Stimulated activated naive CD8-positive, alpha-beta T cell treated with anti-CD3 and anti-CD28 coated beads, Interleukin-15, Interleukin-2, amounts not matched to agents 100 ng/mL and 50 ng/mL, for 24 hours (primary cell): ENCODE results near the gene MTOR.

ENCODE experiments used
- H3K27ac Mint-ChIP-seq: one replicate; pipeline ENCODE4 v1.8.0; 2021; ENCODE audit warnings: mild to moderate bottlenecking, mixed read lengths
- H3K27me3 Mint-ChIP-seq: one replicate; pipeline ENCODE4 v1.8.0; 2021; ENCODE audit warnings: mixed read lengths
- H3K36me3 Mint-ChIP-seq: one replicate; pipeline ENCODE4 v1.8.0; 2021; ENCODE audit warnings: low read depth, mixed read lengths
- H3K4me1 Mint-ChIP-seq: one replicate; pipeline ENCODE4 v1.8.0; 2021; ENCODE audit warnings: low read depth, mixed read lengths
- H3K4me3 Mint-ChIP-seq: one replicate; pipeline ENCODE4 v1.8.0; 2021; ENCODE audit warnings: mild to moderate bottlenecking, mixed read lengths
- H3K9me3 Mint-ChIP-seq: one replicate; pipeline ENCODE4 v1.8.0; 2021; ENCODE audit warnings: mixed read lengths

Gene MTOR

DNA sequence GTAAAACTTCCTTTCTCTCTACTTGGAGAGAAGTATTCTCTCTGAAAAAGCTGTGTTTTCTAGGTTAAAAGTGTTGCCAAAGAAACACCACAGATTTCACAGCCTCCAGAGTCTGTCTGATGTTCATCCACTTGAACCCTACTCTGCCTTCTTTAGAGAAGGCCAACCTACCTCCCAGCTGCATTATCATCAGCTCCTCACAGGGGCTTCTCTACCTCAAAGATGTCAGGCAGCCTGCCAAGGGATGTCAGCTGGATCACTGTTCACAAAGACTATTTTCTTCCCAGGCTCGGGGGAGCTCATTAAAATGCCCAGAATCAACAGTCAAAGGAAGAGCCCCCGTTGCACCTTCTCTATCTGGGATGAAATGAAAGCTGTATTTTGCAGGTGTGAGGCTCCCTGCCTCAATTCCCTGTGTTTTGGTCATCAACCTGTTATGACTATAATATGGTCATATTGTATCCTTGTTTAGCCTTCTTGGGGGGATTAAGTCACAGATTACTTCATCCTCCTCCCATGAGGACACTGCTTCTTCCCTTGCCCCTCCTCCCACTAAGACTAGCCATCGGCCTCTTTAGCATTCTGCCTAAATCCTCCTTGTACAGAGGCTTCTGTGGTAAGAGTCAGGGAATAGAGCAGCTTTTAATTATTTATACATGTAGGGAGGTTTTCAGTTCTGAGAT, 47.5 kb downstream of the MTOR start:
- no peaks in the 10 kb centered on the region for H3K27me3 Mint-ChIP-seq
- no peak overlapping the region for H3K4me3 Mint-ChIP-seq
- H3K27ac Mint-ChIP-seq, result no peak overlapping the region
- H3K9me3 Mint-ChIP-seq, result no peaks in the 10 kb centered on the region
- H3K36me3 Mint-ChIP-seq, result peaks cover 82% of the 10 kb centered on the region
- H3K4me1 Mint-ChIP-seq, result no peaks in the 10 kb centered on the region

DNA sequence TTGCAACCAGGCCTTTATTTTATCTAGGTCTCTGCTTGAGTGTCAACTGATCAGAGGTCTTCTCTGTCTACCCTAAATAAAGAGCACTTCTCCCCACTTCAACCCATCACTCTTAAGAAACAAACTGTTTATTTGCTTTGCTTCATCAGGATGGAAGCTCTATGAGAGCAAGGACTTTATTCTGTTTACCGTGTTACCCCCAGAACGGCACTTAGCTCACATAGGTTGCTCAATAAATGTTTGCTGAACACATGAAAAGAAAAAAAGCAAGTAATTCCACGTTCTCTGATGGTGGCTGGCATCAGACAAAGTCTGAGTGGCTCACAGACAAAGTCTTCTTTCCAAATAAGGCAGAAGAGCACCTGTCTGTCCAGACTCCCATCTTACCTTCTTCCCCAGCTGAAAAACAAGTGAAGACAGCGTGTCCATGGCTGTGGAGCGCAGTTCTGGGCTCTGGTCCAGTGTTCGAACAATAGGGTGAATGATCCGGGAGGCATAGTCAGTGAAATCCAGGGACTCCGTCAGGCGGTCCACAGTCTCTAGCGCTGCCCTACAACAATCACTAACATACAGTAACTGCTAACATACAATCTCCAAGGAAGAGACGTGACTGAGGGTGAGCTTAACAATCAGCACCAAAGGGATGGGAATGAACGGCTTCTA, 50.3 kb downstream of the MTOR start:
- peaks cover 86% of the 10 kb centered on the region for H3K36me3 Mint-ChIP-seq

DNA sequence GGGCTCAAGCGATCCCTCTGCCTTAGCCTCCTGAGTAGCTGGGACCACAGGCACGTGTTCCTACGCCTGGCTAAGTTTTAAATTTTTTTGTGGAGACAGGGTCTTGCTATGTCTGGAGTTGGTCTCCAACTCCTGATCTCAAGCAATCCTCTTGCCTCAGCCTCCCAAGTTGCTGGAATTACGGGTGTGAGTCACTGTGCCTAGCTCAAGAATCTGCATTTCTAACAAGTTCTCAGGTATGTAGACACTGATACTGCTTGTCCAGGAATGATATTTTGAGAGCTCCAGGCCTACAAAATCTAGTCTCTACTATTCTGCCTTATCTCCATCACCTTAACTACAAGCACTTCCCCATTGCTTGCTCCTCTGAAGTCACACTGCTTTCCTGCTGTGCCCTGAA, 50.9 kb downstream of the MTOR start:
- H3K27me3 Mint-ChIP-seq, result no peaks in the 10 kb centered on the region

More for the DNA sequence above, 50.3 kb downstream of the MTOR start:
- H3K27me3 Mint-ChIP-seq, result no peaks in the 10 kb centered on the region
- no peaks in the 10 kb centered on the region for H3K9me3 Mint-ChIP-seq
- H3K27ac Mint-ChIP-seq, result no peak overlapping the region
- no peaks in the 10 kb centered on the region for H3K4me1 Mint-ChIP-seq
- no peak overlapping the region for H3K4me3 Mint-ChIP-seq

DNA sequence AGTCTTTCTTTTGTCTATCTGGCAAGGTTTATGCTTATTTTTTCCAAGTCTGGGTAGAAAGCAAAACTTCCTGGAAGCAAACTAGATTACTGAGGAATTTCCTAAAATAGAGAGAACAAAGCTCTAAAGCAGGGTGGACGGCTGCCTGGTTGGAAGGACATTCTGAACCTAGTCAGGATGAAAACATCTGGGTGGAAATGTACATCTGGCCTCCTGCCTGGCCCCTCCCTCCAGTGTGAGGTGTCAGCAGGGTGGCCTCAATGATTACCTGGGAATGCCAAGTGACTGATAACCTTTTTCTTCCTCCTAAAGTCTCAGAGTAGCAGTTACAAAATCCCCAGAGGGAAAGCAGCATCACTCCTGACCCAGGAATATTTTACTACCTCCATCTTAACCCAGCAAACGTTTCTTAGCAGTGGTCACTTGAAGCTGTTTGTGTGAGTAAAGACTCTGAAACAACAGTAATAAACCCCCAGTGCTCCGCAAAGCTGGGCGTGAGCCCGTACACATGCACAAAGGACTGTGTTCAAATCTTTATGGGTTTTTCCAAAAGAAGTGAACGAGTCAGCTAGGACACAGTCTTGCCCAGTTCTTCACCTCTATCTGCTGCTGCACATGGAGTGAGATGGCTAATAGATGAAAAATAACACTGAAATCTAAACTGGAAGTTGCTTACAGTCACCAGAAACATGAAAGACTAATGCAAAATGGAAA, 54.3 kb downstream of the MTOR start:
- no peak overlapping the region for H3K4me3 Mint-ChIP-seq
- peaks cover 71% of the 10 kb centered on the region for H3K36me3 Mint-ChIP-seq
- no peak overlapping the region for H3K27ac Mint-ChIP-seq
- no peaks in the 10 kb centered on the region for H3K9me3 Mint-ChIP-seq
- H3K4me1 Mint-ChIP-seq, result no peaks in the 10 kb centered on the region
- H3K27me3 Mint-ChIP-seq, result no peaks in the 10 kb centered on the region

More for the DNA sequence above, 50.9 kb downstream of the MTOR start:
- no peak overlapping the region for H3K27ac Mint-ChIP-seq
- H3K36me3 Mint-ChIP-seq, result peaks cover 85% of the 10 kb centered on the region
- H3K4me3 Mint-ChIP-seq, result no peak overlapping the region
- H3K9me3 Mint-ChIP-seq, result no peaks in the 10 kb centered on the region
- no peaks in the 10 kb centered on the region for H3K4me1 Mint-ChIP-seq

DNA sequence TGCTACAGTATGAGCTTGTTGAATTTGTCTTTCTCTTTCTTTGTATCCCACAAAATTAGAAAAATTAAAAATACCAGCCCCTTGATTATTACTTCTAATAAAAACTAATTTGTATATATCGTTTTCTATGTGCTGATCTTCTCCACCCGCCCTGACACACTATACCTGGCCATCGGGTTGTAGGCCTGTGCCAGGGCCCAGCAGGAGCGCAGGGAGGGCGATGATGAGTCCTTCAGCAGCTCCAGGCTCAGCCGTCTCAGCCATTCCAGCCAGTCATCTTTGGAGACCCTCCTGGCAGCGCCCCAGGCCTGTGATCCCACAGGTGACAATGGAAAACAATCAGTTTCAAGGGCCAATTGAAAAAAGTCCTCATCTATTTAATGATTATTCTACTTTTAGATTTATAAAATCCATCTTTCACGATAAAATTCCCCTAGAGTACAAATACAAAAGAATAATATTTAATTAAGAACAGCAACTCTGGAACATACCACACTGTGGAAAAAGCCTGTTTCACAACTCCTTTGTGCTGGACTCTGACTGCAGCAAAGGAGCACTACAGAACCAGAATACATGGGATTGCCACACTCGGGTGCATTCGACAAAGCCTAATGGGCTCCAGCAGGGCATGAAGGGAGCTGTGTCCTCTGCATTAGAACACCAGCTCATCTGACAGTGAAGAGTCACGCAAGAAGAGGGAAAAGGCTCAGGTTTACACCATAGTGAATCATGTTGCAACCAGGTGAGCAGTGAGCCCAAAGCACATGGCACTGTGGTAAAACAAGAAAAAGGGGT, 57.8 kb downstream of the MTOR start:
- H3K4me3 Mint-ChIP-seq, result no peak overlapping the region
- no peaks in the 10 kb centered on the region for H3K27me3 Mint-ChIP-seq
- no peaks in the 10 kb centered on the region for H3K4me1 Mint-ChIP-seq
- no peak overlapping the region for H3K27ac Mint-ChIP-seq
- peaks cover 54% of the 10 kb centered on the region for H3K36me3 Mint-ChIP-seq
- H3K9me3 Mint-ChIP-seq, result no peaks in the 10 kb centered on the region

DNA sequence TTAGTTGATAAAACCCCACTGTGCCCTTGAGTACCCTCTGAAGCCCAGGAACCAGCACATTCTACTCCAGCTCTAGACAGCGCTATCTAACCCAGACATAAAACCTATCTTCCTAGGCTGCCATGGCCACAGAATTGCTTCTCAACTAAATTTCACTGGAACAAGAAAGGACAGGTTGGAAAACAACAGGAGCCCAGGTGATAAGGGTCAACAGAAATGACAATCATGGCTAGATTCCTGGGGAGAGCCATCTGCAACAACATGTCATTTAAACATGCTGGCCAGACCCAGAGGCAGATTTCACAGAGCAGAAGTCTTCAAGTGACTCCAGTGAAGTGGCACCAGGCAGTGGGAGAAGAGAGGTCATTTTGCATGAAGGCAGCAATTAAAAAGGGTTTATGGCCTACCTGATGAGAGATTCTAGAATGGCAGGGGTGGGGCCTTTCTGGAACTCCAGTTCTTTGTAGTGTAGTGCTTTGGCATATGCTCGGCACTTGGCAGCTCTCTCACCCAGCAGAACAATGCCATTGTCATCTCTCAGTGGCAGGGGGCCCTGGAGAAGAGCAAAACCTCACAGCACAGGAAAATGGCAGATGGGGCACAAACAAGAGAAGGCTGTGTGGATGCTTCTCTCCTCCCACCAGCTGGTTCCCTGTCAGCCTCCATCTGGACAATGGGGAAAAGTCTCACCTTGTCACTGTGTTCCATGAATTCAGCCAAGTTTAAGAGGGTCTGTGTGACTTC, 63.3 kb downstream of the MTOR start:
- Mint-ChIP-seq H3K36me3 (peaks cover 73% of the 10 kb centered on the region), H3K27me3 (no peaks in the 10 kb centered on the region), H3K4me1 (no peaks in the 10 kb centered on the region), H3K4me3 (no peak overlapping the region), H3K9me3 (no peaks in the 10 kb centered on the region), H3K27ac (no peak overlapping the region)

DNA sequence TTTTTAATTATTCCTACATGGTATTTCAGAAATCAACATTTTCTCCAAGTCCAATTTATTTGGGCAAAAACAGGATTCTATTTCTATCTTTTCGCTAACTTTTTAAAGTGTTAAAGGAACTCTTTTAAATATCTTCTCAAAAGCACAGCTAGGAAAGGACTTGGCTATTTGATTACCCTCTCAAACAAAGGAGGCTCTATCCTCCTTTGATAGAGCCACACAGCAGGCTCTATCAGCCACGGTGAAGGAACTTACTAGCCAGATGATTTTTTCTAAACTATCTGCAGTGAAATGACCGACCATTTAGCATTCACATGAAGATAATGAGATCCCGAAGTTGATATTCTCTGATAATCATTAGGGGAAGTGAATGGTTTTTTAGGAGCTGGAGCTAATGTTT, 64.1 kb downstream of the MTOR start:
- no peaks in the 10 kb centered on the region for H3K9me3 Mint-ChIP-seq
- H3K27me3 Mint-ChIP-seq, result no peaks in the 10 kb centered on the region
- H3K4me3 Mint-ChIP-seq, result no peak overlapping the region
- H3K27ac Mint-ChIP-seq, result no peak overlapping the region
- H3K36me3 Mint-ChIP-seq, result peaks cover 72% of the 10 kb centered on the region
- H3K4me1 Mint-ChIP-seq, result no peaks in the 10 kb centered on the region

DNA sequence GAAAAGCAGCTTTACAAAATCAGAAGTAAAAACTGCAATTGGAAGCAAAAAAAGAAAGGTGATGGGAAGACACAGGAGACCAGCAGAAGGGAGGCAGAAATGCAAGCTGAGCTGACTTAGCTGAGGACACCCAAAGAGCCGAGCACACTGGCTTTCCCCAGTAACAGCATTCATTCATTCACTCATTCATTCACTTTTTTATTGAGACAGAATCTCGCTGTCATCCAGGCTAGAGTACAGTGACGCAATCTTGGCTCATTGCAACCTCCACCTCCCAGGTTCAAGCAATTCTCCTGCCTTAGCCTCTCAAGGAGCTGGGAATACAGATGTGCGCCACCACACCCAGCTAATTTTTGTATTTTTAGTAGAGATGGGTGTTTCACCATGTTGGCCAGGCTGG, 65.0 kb downstream of the MTOR start:
- H3K4me1 Mint-ChIP-seq, result no peaks in the 10 kb centered on the region
- H3K9me3 Mint-ChIP-seq, result no peaks in the 10 kb centered on the region
- no peaks in the 10 kb centered on the region for H3K27me3 Mint-ChIP-seq
- peaks cover 77% of the 10 kb centered on the region for H3K36me3 Mint-ChIP-seq
- H3K27ac Mint-ChIP-seq, result no peak overlapping the region
- H3K4me3 Mint-ChIP-seq, result no peak overlapping the region

DNA sequence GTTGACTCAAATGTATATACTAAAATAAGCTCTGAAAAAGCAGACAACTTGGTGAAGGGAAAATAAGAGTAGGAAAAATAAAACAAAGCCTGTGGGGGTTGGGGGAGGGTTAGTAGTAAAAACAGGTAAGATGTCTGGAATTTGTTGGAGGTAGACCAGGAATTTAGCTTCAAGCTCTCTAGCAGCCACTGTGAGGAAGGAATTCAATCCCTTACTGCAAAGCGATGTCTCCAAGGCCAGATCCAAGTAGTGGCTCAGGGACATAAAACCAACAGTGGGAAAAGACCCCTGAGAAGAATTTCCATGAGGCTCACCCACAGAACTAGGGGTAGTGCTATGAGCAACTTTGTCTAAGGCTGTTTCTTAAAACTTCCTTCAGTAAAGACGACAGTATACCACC, 65.4 kb downstream of the MTOR start:
- Mint-ChIP-seq H3K4me1 (no peaks in the 10 kb centered on the region), H3K27ac (no peak overlapping the region), H3K27me3 (no peaks in the 10 kb centered on the region), H3K36me3 (peaks cover 80% of the 10 kb centered on the region), H3K4me3 (no peak overlapping the region), H3K9me3 (no peaks in the 10 kb centered on the region)

DNA sequence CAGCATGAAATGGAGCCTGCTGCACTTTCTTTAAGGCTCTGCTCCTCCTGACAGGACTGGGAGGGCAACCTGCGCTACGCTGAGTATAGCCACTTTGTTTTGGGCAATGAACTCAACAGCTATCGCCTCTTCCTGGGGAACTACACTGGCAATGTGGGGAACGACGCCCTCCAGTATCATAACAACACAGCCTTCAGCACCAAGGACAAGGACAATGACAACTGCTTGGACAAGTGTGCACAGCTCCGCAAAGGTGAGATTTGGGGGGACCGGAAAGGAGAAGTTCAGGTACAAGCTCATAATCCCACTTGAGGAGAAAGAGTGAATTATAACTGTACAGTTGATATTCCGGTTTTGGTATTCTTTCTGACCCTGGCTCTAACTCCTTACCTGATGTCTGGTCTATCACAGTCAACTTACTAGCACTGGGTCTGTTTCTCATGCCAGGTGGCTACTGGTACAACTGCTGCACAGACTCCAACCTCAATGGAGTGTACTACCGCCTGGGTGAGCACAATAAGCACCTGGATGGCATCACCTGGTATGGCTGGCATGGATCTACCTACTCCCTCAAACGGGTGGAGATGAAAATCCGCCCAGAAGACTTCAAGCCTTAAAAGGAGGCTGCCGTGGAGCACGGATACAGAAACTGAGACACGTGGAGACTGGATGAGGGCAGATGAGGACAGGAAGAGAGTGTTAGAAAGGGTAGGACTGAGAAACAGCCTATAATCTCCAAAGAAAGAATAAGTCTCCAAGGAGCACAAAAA, 67.8 kb downstream of the MTOR start:
- Mint-ChIP-seq H3K36me3 (peaks cover 79% of the 10 kb centered on the region), H3K4me1 (no peaks in the 10 kb centered on the region), H3K27me3 (no peaks in the 10 kb centered on the region), H3K4me3 (no peak overlapping the region), H3K9me3 (no peaks in the 10 kb centered on the region), H3K27ac (no peak overlapping the region)

DNA sequence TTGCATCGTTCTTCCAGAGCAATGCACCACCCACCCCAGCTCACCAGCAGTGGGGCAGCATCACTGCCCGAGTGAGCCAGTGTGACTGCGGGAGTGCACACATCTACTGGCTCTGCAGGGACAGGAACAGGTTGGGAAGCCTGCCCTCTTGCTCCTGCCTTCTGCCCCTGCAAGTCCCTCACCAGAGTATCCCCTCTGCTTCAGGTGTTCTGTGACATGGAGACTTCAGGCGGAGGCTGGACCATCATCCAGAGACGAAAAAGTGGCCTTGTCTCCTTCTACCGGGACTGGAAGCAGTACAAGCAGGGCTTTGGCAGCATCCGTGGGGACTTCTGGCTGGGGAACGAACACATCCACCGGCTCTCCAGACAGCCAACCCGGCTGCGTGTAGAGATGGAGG, 69.0 kb downstream of the MTOR start:
- no peaks in the 10 kb centered on the region for H3K27me3 Mint-ChIP-seq
- H3K4me1 Mint-ChIP-seq, result no peaks in the 10 kb centered on the region
- no peaks in the 10 kb centered on the region for H3K9me3 Mint-ChIP-seq
- no peak overlapping the region for H3K4me3 Mint-ChIP-seq
- H3K27ac Mint-ChIP-seq, result no peak overlapping the region
- H3K36me3 Mint-ChIP-seq, result peaks cover 72% of the 10 kb centered on the region

DNA sequence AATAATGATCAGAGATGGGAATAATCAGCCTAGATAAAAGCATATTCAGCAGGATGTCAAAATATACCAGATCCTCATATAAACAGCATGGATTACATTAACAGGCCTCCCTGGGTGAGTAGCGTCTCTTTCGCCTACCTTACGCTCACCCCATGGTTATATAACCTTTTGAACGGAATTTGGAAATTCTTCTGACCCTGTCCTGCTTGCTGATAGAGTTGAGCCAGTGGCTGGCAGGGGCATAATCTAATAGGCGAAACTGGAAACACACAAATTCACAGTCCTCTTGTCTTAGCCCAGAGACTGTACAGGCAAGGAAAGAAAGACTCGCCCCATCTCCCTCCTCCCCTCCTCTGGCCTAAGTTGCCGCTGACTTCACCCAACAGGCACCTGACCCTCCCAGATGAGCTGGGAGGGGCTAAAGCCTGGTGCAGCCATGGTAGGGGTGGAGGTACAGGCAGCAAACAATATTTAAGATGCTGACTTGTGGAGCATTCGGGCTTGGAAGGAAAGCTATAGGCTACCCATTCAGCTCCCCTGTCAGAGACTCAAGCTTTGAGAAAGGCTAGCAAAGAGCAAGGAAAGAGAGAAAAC, 73.4 kb downstream of the MTOR start, which contains the start of gene ANGPTL7:
Gene ANGPTL7, plus strand, starts transcription at position 498 of the 594 bp plus-strand sequence. CDS start 225 bp downstream, outside the sequence.
- Mint-ChIP-seq H3K27ac (no peak within 1 kb of the TSS), H3K27me3 (no peaks in the 10 kb centered on the region), H3K4me1 (no peaks in the 10 kb centered on the region), H3K36me3 (peaks cover 46% of the 10 kb centered on the region), H3K4me3 (no peak within 1 kb of the TSS), H3K9me3 (no peaks in the 10 kb centered on the region)

DNA sequence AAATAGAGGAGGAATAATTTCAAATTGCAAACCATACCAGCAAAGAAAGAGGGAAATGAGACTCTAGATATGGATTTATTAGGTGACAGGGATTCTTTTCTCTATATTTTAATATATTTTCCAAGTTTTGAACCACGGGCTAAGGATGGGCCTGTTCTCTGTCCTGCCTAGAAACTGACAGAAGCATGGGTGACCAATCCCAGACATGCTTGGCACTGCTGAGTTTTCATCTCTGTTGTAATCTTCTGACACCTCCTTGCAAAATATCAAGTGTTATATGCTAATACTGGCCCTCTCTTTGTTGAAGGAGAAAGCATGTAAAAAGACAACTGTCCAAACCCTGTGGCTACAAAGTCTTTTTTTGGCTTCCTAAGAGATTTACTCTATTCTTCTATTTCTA, 74.0 kb downstream of the MTOR start:
- peaks cover 42% of the 10 kb centered on the region for H3K36me3 Mint-ChIP-seq
- no peak overlapping the region for H3K4me3 Mint-ChIP-seq
- no peaks in the 10 kb centered on the region for H3K27me3 Mint-ChIP-seq
- H3K9me3 Mint-ChIP-seq, result no peaks in the 10 kb centered on the region
- H3K4me1 Mint-ChIP-seq, result no peaks in the 10 kb centered on the region
- no peak overlapping the region for H3K27ac Mint-ChIP-seq
